Glomerular visceral epithelial cell (primary cell): Measurements from ENCODE around the gene LBX2.
"Not testable (repeated sequence)": the region's sequence is repeated elsewhere in the genome, so short reads cannot be mapped to it uniquely, and the experiment has no call there.

Experiments used
- DNase-seq: peaks from one replicate; pipeline ENCODE4 v3.0.0-alpha.2; 2016; ENCODE audit errors: extremely low spot score

LBX2 gene

DNA sequence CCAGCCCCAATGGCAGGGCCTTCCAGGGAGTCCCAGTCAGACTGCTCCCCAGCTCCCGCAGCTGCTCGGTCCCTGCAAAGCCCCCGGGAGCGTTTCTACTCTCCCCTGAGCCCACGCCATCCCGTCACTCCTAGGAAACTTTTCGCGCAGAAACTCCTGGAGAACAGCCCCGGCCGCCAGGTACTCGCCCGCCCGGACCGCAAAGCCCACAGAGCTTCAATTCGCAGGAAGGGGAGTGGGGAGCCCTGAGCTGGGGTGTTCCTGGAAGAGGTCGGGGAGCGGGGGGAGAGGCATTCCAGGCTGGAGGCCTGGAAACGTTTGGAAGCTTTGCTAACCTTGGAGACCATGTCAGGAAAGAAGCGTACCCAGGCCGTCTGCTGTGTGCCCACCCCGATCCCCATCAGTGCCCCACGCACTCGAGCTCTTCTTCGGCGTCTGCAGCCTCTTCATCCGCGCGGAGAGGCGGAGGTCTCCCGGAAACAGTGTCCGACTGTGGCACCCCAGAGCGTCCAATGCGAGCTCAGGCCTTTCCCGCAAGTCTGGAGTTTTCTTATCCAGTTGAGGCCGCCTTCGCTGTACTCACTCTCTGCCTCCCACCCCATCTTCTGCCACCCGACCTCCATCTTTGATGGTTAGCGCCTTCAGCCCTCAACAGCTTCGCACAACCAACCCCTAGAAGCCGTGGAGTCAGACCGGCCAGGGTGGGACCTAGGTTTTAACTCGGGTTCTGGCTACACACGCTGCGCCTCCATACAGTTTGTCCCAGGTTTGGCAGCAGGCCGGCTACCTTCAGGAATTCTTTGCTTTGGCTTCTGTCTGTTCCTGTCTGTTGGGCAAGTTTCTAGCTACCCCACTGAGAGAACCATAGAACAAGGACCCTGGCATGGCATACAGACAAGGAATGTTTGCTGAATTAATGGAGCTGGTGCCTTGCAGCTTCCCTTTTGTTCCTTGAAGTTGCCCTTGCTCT lies 4.4 kb upstream of the LBX2 start:
- no peak for DNase-seq

DNA sequence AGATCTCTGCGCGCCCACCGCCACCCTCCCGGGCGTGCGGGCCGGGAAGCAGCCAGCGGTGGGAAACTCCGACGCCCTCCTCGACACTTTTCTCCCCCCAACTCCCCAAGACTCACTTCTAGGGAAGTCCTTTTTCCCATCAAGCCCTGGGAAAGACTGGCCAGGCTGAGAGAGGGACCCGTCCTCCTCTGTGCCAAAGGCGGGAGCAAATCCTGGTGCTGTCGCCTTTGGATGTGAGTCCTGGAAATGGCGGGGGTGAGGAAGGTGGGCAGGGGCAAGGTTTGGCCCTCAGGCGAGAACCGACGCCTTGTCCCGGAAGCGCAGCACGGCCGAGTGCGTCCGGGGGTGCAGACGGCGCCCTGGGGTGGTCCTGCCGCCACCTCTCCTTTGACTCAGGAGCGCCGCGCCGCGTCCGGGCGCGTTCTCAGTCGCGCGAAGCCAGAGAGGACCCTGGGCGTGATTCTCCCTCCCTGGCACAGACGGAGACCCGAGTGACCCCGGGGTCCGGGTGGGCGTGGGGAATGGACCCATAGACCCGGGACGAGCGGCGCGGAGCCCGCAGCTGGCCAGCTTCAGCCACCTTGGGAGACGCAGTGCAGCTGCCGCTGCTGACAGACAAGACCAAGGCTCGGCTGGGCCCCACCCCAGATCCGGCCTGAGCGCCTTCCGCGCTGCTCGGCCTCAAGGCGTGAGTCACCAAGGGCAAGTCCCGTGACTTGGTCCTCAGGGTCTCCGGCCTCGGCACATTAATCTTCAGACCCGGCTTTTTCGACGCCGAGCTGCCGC lies 3.5 kb upstream of the LBX2 start:
- peak; percentile 79 for DNase-seq

DNA sequence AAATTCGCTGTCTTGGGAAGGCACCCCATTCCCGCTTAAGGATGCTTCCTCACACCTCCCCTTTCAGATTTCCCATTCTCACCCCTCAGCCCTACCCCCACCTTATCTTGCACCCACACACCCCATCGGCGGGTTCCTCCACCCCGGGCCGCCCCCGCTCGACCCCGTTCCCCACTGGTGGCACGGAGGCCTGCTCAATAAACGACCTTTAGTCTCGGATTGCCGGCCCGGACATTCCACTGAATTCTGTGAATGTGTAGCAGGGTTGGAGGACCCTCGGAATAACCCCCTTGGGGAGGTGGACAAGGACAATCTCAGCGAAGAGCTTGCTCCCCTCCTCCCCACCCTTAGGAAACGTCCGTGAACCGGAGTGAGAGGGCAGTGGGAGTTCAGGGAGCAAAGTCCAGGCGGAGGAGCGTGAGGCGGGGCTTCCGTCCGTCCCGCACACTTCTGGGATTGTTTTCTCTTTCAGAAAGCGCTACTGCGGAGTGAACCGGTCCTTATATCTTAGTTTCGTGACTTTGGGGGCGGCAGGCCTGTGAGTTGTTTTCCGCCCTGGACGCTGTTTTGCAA lies 2.8 kb upstream of the LBX2 start:
- DNase-seq, result no peak

DNA sequence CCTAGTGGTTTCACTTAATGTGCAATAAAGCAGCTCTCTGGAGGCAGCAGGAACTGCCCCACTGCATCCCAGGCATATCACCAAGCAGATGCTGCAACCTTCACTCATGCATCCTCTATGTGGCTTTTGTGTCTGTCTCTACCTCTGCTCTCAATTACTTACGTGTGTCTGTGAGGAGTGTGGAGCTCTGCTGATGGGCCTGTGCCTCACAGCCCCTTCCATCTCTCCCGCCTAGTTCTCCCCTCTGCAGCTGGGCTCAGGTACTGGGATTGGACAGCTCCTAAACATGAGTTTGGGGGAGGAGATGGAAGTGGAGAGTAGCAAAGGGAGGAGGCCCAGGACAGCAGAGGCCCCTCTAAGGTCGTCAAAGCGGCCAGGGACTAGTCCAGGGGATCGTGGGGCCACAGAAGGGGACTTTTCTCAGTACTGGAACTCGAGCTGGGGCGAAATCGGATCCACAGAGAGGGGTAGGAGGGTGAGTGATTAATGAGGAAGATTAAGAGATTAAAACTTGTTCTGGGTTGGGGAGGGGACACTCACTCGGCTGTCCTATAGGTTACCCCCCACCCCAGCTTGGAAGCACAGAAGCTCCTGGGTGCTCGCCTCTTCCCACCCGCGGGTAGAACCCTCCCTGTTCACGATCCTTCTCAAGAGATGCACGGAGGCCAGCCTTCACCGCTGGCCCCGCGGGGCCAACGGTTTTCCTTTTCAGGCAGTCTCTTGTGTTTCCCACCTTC lies 2.1 kb upstream of the LBX2 start:
- DNase-seq, result no peak

DNA sequence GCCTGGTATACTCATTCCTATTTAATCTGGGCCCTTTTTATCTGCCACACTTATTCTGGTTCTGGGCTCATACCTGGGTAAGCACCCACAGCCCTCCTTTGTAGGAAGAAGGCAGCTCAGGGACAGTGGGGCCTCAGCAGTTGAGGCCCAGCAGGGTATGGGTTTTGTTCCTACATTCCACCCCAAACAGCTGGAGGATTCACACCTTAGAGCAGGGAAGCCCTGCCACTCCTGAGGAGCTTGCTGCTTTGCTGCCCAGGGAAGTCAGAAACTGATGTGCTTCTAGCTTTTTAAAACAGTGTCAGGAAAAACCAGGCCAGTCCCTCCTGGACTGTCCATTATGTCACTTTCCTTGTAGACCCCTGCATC lies 1.2 kb upstream of the LBX2 start:
- DNase-seq, result no peak

DNA sequence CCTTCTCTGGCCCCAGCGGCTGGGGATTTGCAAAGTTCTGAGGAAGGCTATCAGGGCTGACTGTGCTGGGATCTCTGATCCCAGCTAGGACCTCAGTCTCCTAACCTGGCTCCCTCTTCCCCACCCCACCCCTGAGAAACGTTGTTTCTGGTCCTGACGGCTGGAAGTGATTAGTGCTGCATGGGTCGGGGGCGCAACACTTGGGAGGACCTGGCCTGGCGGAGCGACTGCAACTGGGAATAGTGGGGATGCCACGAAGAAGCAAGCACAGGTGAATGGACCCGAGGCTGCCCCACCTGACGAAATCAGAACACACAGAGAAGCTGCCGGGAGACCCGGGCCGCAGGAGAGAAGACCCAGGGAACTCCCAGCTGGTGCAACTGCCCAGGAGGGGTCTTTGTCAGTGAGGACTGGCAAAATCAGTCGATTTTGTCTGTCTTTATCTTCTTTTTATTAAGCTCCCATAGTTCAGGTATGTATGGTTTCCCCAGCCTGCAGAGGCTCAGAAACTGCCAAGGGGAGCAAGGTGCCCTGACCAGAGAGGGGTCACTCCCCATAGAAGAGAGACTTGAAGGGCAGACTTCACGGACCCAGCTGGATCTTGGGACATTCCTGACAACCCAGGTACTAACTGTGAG lies 656 bp upstream of the LBX2 start:
- DNase-seq, result no peak

DNA sequence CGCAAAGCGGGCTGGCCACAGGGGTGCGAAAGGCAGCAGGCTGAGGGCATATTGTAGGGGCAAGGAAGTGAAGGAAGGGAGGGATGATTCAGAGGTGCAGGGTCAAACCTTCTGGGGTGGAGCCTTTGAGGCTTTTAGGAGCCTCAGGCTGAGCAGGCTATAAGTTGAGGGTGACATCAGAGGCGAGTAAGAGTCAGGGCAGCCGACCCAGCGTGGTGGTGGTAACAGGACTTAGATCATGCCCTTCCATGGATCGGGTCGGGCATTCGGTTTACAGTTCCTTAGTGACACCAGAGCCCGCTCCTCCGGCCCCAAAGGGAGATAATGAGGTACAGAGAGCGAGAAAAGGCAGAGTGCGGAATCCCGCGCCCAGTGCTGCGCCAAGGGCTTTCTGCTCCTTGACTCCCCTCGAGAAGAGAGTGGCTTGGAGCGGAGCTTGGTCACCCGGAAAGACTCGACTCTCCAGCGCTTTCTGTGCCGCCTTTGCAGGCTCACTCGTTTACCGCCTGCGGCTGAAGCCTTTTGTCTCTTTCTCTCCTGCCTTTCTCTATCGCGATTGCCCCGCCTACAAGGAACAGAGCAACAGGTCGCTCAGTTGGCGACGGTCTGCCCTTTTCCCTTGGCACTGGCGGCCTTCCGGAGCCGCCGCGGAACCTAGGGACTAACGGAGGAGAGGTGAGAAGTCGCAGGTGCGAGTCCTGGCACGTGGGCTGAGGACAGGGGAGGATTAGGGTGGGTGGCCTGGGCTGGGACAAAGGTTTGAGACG lies 720 bp downstream of the LBX2 start:
- no peak for DNase-seq

DNA sequence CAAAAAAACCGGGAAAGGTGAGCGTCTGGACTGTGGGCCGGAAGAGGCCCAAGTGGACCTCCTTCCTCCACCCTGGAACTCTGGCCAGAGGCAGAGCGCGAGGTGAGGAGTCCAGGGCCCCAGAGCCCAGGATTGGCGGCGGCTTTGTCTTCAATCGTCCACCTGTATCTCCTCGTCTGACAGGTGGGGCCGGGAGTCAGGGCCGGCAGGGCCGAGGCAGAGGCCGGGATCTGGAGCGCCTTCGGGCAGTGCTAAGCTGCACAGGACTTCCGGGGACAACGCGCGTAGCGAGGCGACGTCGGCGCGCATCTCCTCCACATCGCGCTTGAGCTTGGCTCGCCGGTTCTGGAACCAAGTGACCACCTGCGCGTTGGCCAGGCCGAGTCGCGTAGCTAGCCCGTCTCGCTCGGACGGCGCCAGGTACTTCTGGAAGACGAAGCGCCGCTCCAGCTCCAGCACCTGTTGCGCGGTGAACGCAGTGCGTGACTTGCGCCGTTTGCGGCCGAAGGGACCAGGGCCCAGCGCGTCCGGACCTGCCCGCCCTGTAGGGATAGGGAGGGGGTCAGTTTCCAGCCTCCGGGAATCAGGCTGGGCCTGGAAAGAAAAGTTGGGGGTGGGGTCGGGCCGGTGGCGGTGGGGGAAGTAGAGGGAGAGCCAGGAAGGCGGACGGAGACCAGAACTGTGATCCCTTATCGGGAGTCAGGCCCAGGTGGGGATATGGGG lies 1.5 kb downstream of the LBX2 start:
- no peak for DNase-seq

DNA sequence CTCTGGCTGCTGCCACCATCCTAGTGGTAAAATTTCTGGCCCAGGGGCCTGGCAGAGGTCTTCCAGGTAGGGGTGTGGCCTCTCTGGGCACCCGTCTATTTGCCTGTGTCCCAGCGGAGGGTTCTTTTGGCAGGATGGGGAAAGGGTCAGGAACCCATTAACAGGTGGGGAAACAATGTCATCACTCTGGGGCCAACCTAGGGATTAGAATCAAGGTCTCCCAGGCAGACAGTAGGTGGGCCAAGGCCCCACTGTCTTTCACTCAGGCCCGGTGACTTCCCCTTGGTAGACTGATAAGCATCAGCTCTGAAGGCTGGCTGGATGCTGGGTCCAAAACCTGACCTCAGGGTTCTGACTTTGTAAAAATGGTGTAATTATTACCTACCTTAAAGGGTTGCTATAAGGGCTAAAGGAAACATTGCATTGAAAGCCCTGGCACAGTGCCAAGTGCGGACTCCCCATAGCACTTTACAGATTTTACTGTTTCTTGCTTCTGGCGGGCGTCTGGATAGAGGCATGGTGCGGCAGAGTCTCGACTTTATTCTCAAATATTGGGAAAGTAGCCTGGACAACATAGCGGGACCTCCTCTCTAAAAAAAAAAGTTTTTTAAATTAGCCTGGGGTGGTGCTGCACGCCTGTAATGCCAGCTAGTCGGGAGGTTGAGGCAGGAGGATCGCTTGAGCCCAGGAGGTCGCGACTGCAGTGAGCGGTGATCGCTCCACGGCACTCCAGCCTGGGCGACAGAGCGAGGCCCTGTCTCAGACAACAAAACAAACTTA lies 2.2 kb downstream of the LBX2 start:
- DNase-seq, result no peak

DNA sequence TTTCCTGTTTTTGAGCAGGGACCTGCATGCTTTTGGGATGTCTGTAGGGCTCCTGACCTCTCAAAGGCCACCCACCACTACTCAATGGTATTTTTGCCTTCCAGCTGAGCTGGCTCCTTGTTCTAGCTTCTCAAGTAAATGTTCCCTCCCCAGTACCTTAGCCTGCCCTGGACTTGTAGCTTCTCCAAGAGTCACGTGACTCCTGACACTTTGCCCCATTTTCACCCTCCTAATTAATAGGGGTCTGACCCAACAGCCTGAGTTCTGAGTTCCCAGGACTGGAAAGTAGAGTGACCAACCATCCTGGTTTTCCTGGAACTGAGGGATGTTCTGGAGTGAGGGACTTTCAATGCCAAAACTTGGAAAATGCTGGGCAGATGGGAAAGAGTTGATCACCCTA lies 4.0 kb downstream of the LBX2 start:
- no peak for DNase-seq

DNA sequence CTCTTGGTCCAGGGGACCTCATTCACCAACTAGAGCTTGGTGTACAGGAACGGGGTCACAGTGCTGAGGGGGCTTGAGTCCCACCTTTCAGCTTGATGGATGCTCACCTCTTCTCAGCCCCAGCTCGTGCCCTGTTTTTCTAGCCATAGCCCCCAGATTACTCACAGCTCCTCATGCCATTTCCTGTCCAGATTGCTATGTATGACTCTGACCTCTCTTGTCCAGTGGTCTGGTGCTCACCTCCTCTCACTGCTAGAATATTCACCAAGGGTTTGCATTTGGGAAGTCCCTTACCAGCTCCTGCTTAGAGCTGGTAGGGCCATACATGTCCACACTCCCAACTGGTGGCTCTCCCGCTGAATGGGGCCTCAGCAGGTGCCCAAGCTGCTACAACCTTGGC lies 5.9 kb downstream of the LBX2 start:
- DNase-seq, result no peak

DNA sequence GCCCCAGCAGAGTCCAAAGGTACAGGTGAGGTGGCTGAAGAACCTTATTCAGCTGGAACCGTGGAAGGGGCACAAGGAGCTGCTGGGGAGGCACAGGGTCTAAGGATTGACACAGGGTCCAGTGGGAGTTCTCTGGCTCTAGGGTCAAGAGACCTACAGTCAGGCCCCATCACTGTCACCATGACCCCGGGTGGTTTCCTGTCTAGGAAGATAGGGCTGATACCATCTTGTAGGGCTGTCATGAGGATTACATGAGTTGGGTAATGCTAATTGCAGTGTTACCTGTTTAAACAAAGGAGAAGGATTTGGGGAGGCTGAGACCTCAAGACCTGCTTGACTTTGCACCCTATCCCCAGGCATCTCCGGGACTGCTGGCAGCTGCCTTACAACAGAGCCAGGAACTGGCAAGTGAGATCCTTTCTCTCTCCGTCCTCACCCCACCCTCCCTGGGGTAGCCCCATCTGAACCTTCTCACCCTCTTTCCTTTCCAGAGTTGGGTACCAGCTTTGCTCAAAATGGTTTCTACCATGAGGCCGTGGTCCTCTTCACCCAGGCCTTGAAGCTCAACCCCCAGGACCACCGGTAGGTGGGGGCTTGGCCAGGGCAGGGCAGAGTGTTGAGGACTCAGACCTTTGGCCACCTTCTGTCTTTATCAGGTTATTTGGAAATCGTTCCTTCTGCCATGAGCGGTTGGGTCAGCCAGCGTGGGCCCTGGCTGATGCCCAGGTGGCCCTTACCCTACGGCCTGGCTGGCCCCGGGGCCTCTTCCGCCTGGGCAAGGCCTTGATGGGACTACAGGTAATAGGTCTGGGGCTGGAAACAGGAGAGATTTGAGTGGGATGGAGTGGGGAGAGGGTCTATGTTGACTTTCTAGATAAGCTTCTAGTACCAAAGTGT lies 7.5 kb downstream of the LBX2 start:
- DNase-seq, result no peak

DNA sequence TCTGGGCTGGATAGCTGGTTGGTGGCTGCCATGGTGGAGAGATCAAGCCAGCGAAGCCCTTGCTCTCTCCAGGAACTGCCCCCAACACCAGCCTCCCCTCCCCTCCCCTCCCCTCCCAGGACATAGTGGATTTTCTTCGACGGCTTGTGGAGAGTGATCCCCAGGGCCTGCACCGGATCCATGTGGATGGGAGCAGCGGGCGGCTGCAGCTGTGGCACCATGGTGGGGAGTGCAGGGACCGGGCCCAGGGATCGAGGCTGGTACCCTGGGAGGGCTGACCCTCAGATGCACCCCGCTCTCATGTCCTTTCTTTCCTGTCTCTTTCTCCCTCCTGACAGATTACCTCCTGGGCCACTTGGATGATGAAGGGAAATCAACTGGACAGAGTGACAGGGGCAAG lies 9.5 kb downstream of the LBX2 start:
- DNase-seq, result no peak

DNA sequence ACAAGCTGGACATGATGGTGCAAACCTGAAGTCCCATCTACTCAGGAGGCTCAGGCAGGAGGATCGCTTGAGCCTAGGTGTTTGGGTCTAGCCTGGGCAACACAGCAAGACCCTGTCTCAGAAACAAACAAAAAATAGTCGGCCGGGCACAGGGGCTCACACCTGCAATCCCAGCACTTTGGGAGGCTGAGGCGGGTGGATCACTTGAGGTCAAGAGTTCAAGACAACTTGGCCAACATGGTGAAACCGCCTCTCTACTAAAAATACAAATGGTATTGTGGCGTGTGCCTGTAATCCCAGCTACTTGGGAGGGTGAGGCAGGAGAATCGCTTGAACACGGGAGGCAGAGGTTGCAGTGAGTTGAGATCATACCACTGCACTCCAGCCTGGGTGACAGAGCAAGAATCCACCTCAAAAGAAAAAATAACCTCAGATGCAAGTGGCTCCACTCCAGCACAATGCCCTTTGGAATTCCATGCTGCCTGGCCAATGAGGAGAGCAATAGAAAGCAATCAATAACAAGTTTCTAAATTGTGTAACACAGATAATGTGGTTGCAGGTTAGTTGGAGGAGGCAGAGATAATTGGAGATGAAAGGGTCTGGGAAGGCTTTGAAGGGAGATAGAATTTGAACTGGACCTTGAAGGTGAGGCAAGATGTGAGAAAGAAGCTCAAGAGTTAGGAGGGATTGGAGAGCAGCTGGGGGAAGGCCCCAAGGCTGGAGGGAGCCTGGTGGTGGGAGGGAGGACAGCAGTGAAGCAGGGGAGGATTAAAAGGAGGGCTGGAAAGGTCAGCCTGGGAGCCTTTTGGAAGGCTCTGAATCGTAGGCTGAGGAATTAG lies 10.5 kb downstream of the LBX2 start:
- DNase-seq, result no peak

DNA sequence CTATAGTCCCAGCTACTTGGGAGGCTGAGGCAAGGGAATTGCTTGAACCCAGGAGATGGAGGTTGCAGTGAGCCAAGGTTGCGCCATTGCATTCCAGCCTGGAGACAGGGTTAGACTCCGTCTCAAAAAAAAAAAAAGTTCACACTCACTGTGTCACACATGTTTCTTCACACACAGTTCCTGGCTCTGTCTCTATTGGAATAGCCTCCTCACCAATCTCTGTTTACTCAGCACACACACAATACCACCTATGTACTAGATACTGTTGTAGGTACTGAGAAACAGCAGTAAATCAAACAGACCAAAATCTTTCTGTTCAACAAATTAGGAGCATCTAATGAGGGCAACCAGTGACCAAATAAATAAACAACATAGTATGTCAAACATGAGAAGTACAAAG lies 13.3 kb downstream of the LBX2 start:
- DNase-seq, result no peak

DNA sequence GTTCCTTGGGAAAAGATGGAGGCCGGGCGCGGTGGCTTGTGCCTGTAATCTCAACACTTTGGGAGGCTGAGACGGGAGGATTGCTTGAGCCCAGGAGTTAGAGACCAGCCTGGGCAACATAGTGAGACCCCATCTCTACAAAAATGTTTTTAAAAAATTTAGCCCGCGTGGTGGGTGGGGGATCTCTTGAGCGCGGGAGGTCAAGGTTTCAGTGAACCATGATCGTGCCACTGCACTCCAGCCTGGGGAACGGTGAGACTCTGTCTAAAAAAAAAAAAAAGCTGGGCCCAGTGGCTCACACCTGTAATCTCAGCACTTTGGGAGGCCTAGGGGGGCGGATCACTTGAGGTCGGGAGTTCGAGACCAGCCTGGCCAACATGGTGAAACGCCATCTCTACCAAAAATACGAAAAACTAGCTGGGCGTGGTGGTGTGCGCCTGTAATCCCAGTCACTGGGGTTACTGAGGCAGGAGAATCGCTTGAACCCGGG lies 15.7 kb downstream of the LBX2 start:
- DNase-seq, result not testable (repeated sequence)
